Omental fat pad (tissue), 4 donors: ENCODE measurements around the gene COX7B2. TPM values are rescaled to one million over a fixed set of nuclear protein-coding genes. Genes with fewer than 3 reads are reported as not detected.

ENCODE experiments used
- ATAC-seq: fragments of 150-250 bp; one replicate; pipeline ENCODE4 v1.9.1; 2016; ENCODE audit warnings: mild to moderate bottlenecking, moderate library complexity; ENCODE audit not compliant: low FRiP score
- DNase-seq: peaks from one replicate; pipeline ENCODE4 v3.0.0-alpha.2; 2019; ENCODE audit warnings: low spot score
- CTCF ChIP-seq, 3 donors: fragments of 450-650 bp; IDR thresholded peaks; one replicate each; pipeline ENCODE4 v1.5.1; 2016 to 2017; ENCODE audit warnings: antibody characterized with exemption in 3 of 3, mild to moderate bottlenecking in 3 of 3, moderate library complexity in 2 of 3
- total RNA-seq, 4 donors: library from RNA; depleted of rRNA; stranded (reverse); fragments of >200 nt; gene quantifications; one replicate each; pipeline ENCODE4 v1.1.0, GENCODE V29; 2016

Gene COX7B2
- total RNA-seq, 4 donors from 2014 or later = not detected

- no peak for DNase-seq
- ATAC-seq = no peak
- TF ChIP-seq CTCF (IDR thresholded peaks at IDR 0.05) = no peak
These were observed 210.2 kb downstream of the COX7B2 start for GRCh38 chr4:46698891-46699290.

Other genes with a start within 250 kb of the COX7B2 start
- not detected for gene GABRA4, start 84.3 kb upstream of the COX7B2 start, total RNA-seq
- gene GABRB1, start 122.3 kb upstream of the COX7B2 start, total RNA-seq = under 1 TPM in 1 of 4 donors, not detected in 3; 0.28 TPM